Spinal cord (tissue), 10 donors: Measurements from ENCODE around the gene C1QTNF1. TPM values are rescaled to one million over a fixed set of nuclear protein-coding genes. Genes with fewer than 3 reads are reported as not detected.

Experiments used
- DNase-seq, 6 donors: peaks; one replicate each; pipeline versions ENCODE4 v3.0.0 to v3.0.0-alpha.2; 2013 to 2015; ENCODE audit warnings: low spot score in 6 of 6, low read depth in 4 of 6
- H3K27ac ChIP-seq: one replicate; pipeline ENCODE4 v1.5.1; 2013; ENCODE audit warnings: low read depth, low read length, control low read depth
- H3K27me3 ChIP-seq: one replicate; pipeline ENCODE4 v1.6.1; 2013; ENCODE audit warnings: low read length; ENCODE audit not compliant: control insufficient read depth, insufficient read depth
- H3K36me3 ChIP-seq: one replicate; pipeline ENCODE4 v1.6.1; 2013; ENCODE audit warnings: low read length; ENCODE audit not compliant: control insufficient read depth, insufficient read depth
- H3K4me1 ChIP-seq: one replicate; pipeline ENCODE4 v1.6.1; 2013; ENCODE audit warnings: low read length; ENCODE audit not compliant: control insufficient read depth, insufficient read depth
- H3K4me3 ChIP-seq: one replicate; pipeline ENCODE4 v1.5.1; 2013; ENCODE audit warnings: low read depth, low read length, control low read depth
- H3K9me3 ChIP-seq: one replicate; pipeline ENCODE4 v1.6.1; 2013; ENCODE audit warnings: low read length; ENCODE audit not compliant: control insufficient read depth, insufficient read depth
- WGBS: methylation state at CpG from one replicate; pipeline ENCODE4 v1.1.5; 2013; ENCODE audit warnings: missing lambda C conversion rate; ENCODE audit not compliant: insufficient coverage; 5-methylcytosine and 5-hydroxymethylcytosine counted together
- polyA plus RNA-seq, 2 donors: library from polyadenylated mRNA; unstranded; fragments of 120-200 nt; gene quantifications; one replicate each; pipeline ENCODE4 v1.2.1, GENCODE V29; 2013; ENCODE audit not compliant: insufficient read length in 2 of 2
- total RNA-seq, 2 donors: library from RNA; depleted of rRNA in 1 of 2; stranded (reverse); fragments of 120-200 nt in 1 of 2; fragments of >200 nt in 1 of 2; gene quantifications; one replicate each; pipeline versions ENCODE4 v1.2.3 to v1.2.4, GENCODE V29; 2013 to 2014
- donor health status: healthy.

The C1QTNF1 gene
- total and polyA plus RNA-seq, 4 donors: 4.0 to 15.5 (median 8.0) TPM

GRCh38 chr17:79078476-79079190, 54.7 kb downstream of the C1QTNF1 start:
- Histone ChIP-seq H3K4me1 (peaks cover 30% of the 10 kb centered on the region), H3K27ac (no peak overlapping the region), H3K4me3 (no peak overlapping the region), H3K27me3 (no peaks in the 10 kb centered on the region), H3K9me3 (no peaks in the 10 kb centered on the region), H3K36me3 (peaks cover 58% of the 10 kb centered on the region)
- no peak for DNase-seq
- WGBS: 93% methylated on average over 20 of the region's 21 CpGs

GRCh38 chr17:79079421-79080200, 55.6 kb downstream of the C1QTNF1 start:
- Histone ChIP-seq H3K27me3 (no peaks in the 10 kb centered on the region), H3K9me3 (no peaks in the 10 kb centered on the region), H3K36me3 (peaks cover 66% of the 10 kb centered on the region), H3K27ac (no peak overlapping the region), H3K4me1 (peaks cover 23% of the 10 kb centered on the region), H3K4me3 (no peak overlapping the region)
- DNase-seq: no peak
- WGBS: 94% methylated on average over 19 of the region's 22 CpGs

GRCh38 chr17:79080349-79080748, 56.4 kb downstream of the C1QTNF1 start:
- Histone ChIP-seq H3K4me1 (peaks cover 20% of the 10 kb centered on the region), H3K36me3 (peaks cover 74% of the 10 kb centered on the region), H3K9me3 (no peaks in the 10 kb centered on the region), H3K27ac (no peak overlapping the region), H3K4me3 (no peak overlapping the region), H3K27me3 (no peaks in the 10 kb centered on the region)
- WGBS: 95% methylated on average over 17 of the region's 18 CpGs
- no peak for DNase-seq

- 99% methylated on average over 14 of the region's 17 CpGs for WGBS
- DNase-seq: no peak
- no peak overlapping the region for H3K27ac ChIP-seq
- H3K9me3 ChIP-seq: no peaks in the 10 kb centered on the region
- no peak overlapping the region for H3K4me3 ChIP-seq
- H3K4me1 ChIP-seq: peaks cover 16% of the 10 kb centered on the region
- H3K27me3 ChIP-seq: no peaks in the 10 kb centered on the region
- peaks cover 78% of the 10 kb centered on the region for H3K36me3 ChIP-seq
These were observed 56.9 kb downstream of the C1QTNF1 start for GRCh38 chr17:79080761-79081290.

GRCh38 chr17:79081571-79082276, 57.8 kb downstream of the C1QTNF1 start:
- H3K36me3 ChIP-seq: peaks cover 87% of the 10 kb centered on the region
- H3K4me1 ChIP-seq: peaks cover 10% of the 10 kb centered on the region
- H3K27ac ChIP-seq: no peak overlapping the region
- no peak overlapping the region for H3K4me3 ChIP-seq
- WGBS: 88% methylated on average over 17 of the region's 20 CpGs
- no peaks in the 10 kb centered on the region for H3K9me3 ChIP-seq
- no peaks in the 10 kb centered on the region for H3K27me3 ChIP-seq
- no peak for DNase-seq

GRCh38 chr17:79082311-79083190, 58.6 kb downstream of the C1QTNF1 start:
- peaks cover 94% of the 10 kb centered on the region for H3K36me3 ChIP-seq
- WGBS: 71% methylated on average over 37 of the region's 41 CpGs
- no peak overlapping the region for H3K27ac ChIP-seq
- H3K4me3 ChIP-seq: no peak overlapping the region
- H3K27me3 ChIP-seq: no peaks in the 10 kb centered on the region
- peaks cover 10% of the 10 kb centered on the region for H3K4me1 ChIP-seq
- DNase-seq: peak in 1 of 6 donors; percentile 33
- H3K9me3 ChIP-seq: no peaks in the 10 kb centered on the region

- H3K36me3 ChIP-seq: peaks cover 94% of the 10 kb centered on the region
- H3K27ac ChIP-seq: no peak overlapping the region
- no peak for DNase-seq
These were observed 59.4 kb downstream of the C1QTNF1 start for GRCh38 chr17:79083191-79083971.

GRCh38 chr17:79084291-79085153, 60.6 kb downstream of the C1QTNF1 start:
- Histone ChIP-seq H3K4me1 (peaks cover 30% of the 10 kb centered on the region), H3K4me3 (no peak overlapping the region), H3K27me3 (no peaks in the 10 kb centered on the region), H3K36me3 (peaks cover 89% of the 10 kb centered on the region), H3K9me3 (no peaks in the 10 kb centered on the region), H3K27ac (no peak overlapping the region)
- 93% methylated on average over 29 of the region's 31 CpGs for WGBS
- no peak for DNase-seq

More at GRCh38 chr17:79083191-79083971, 59.4 kb downstream of the C1QTNF1 start:
- H3K9me3 ChIP-seq: no peaks in the 10 kb centered on the region
- WGBS: 89% methylated on average over 27 of the region's 28 CpGs
- no peaks in the 10 kb centered on the region for H3K27me3 ChIP-seq
- peaks cover 19% of the 10 kb centered on the region for H3K4me1 ChIP-seq
- no peak overlapping the region for H3K4me3 ChIP-seq
